Suprapubic skin (tissue), 4 donors: ENCODE data around the gene ABLIM2. TPM values are rescaled to one million over a fixed set of nuclear protein-coding genes. Genes with fewer than 3 reads are reported as not detected.

Experiments
- DNase-seq, 2 donors: peaks; one replicate each; pipeline ENCODE4 v3.0.0-alpha.2; 2019; ENCODE audit warnings: low spot score in 2 of 2
- H3K27ac ChIP-seq: fragments of 200-600 bp; sonication (generic); one replicate; pipeline ENCODE4 v1.5.1; 2019
- H3K27me3 ChIP-seq: fragments of 200-600 bp; sonication (generic); one replicate; pipeline ENCODE4 v1.5.1; 2019
- H3K36me3 ChIP-seq: fragments of 200-600 bp; sonication (generic); one replicate; pipeline ENCODE4 v1.5.1; 2019
- H3K4me1 ChIP-seq: fragments of 200-600 bp; sonication (generic); one replicate; pipeline ENCODE4 v1.5.1; 2019
- H3K4me3 ChIP-seq: fragments of 200-600 bp; sonication (generic); one replicate; pipeline ENCODE4 v1.5.1; 2019; ENCODE audit warnings: mild to moderate bottlenecking
- H3K9me3 ChIP-seq: fragments of 200-600 bp; sonication (generic); one replicate; pipeline ENCODE4 v1.5.1; 2019
- EP300 ChIP-seq: sonication (generic); formaldehyde crosslinking; IDR thresholded peaks from one replicate; pipeline ENCODE4 v1.6.1; 2017; ENCODE audit warnings: antibody characterized with exemption
- POLR2A ChIP-seq, 2 donors: fragments of 450-650 bp; IDR thresholded peaks; one replicate each; pipeline ENCODE4 v1.6.1; 2017; ENCODE audit warnings: antibody characterized with exemption in 2 of 2, mild to moderate bottlenecking in 2 of 2, moderate library complexity in 2 of 2
- POLR2AphosphoS5 ChIP-seq, 3 donors: sonication (generic); formaldehyde crosslinking; IDR thresholded peaks; one replicate each; pipeline ENCODE4 v1.6.1; 2017; ENCODE audit warnings: antibody characterized with exemption in 3 of 3
- WGBS: methylation state at CpG from one replicate; pipeline ENCODE4 v1.1.5; 2018; 5-methylcytosine and 5-hydroxymethylcytosine counted together
- total RNA-seq, 4 donors: library from RNA; depleted of rRNA; stranded (reverse); fragments of >200 nt; gene quantifications; one replicate each; pipeline ENCODE4 v1.1.0, GENCODE V29; 2016
- TF ChIP-seq, protein P1 (sequence below), 2 donors: fragments of 200-600 bp in 1 of 2; fragments of 450-650 bp in 1 of 2; sonication (generic) in 1 of 2; IDR thresholded peaks; one replicate each; pipeline ENCODE4 v1.5.1; 2016 to 2019; ENCODE audit warnings: antibody characterized with exemption in 2 of 2, mild to moderate bottlenecking in 1 of 2, moderate library complexity in 1 of 2

The ABLIM2 gene
- total RNA-seq, 4 donors from 2014 or later, result 11.2 to 16.9 (median 13.3) TPM

GRCh38 chr4:8048856-8049676, 109.5 kb downstream of the ABLIM2 start:
- DNase-seq, result no peak
- Histone ChIP-seq H3K27me3 (no peaks in the 10 kb centered on the region), H3K9me3 (no peaks in the 10 kb centered on the region), H3K4me3 (no peak overlapping the region), H3K36me3 (no peaks in the 10 kb centered on the region), H3K27ac (no peak overlapping the region), H3K4me1 (peaks cover 15% of the 10 kb centered on the region)
- TF ChIP-seq POLR2A (IDR thresholded peaks at IDR 0.05) (no peak), EP300 (no peak), POLR2AphosphoS5 (IDR thresholded peaks at IDR 0.05) (no peak)
- TF ChIP-seq, protein P1, sequence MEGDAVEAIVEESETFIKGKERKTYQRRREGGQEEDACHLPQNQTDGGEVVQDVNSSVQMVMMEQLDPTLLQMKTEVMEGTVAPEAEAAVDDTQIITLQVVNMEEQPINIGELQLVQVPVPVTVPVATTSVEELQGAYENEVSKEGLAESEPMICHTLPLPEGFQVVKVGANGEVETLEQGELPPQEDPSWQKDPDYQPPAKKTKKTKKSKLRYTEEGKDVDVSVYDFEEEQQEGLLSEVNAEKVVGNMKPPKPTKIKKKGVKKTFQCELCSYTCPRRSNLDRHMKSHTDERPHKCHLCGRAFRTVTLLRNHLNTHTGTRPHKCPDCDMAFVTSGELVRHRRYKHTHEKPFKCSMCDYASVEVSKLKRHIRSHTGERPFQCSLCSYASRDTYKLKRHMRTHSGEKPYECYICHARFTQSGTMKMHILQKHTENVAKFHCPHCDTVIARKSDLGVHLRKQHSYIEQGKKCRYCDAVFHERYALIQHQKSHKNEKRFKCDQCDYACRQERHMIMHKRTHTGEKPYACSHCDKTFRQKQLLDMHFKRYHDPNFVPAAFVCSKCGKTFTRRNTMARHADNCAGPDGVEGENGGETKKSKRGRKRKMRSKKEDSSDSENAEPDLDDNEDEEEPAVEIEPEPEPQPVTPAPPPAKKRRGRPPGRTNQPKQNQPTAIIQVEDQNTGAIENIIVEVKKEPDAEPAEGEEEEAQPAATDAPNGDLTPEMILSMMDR (IDR thresholded peaks at IDR 0.05), result no peak
- WGBS, result 71% methylated on average over 9 of the region's 18 CpGs

DNA sequence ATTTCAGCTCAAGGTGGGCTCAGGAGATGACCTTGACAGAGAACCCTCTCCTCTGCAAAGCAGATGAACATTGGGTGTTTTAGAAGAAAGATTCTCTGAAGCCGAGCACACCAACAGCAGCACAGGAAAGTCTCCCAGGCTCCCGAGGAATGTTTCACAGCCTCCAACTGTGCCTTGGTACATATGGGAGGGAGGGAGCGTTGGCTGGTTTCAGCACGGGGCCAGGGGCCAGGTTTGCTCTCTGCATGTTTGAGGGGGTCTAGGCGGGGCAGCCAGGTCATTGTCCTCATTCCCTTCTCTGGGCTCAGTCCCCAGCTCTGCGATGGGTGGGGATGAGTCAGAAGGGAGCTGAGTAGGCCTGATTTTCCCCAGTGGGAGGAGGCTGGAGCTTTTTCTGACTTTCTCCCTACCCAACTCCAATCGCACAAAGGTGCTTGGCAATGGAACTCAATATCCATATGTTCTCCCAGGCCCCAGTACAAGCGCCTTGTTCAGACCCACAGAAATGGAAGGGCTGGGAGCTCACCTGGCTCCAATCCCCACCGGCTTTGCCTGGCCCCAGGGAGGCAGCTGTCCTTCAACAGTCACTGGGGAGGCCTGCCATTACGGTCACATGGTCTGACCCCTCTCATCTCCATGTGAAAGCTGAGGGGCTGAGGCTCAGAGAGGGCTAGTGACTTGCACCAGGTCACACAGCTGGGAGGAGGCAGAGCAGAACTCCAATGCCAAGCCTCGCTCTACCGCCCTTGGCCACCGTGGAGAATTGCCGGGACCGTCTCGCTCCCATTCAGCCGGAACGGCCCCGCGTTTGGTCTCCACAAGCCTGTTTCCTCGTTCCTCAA, 110.6 kb downstream of the ABLIM2 start:
- Histone ChIP-seq H3K4me3 (no peak overlapping the region), H3K36me3 (no peaks in the 10 kb centered on the region), H3K9me3 (no peaks in the 10 kb centered on the region), H3K27ac (no peak overlapping the region), H3K4me1 (peaks cover 15% of the 10 kb centered on the region), H3K27me3 (no peaks in the 10 kb centered on the region)
- DNase-seq, result no peak
- TF ChIP-seq POLR2A (IDR thresholded peaks at IDR 0.05) (no peak), POLR2AphosphoS5 (IDR thresholded peaks at IDR 0.05) (no peak), EP300 (no peak)
- TF ChIP-seq, protein P1 (IDR thresholded peaks at IDR 0.05), result no peak
- 89% methylated on average over 18 of the region's 21 CpGs for WGBS

DNA sequence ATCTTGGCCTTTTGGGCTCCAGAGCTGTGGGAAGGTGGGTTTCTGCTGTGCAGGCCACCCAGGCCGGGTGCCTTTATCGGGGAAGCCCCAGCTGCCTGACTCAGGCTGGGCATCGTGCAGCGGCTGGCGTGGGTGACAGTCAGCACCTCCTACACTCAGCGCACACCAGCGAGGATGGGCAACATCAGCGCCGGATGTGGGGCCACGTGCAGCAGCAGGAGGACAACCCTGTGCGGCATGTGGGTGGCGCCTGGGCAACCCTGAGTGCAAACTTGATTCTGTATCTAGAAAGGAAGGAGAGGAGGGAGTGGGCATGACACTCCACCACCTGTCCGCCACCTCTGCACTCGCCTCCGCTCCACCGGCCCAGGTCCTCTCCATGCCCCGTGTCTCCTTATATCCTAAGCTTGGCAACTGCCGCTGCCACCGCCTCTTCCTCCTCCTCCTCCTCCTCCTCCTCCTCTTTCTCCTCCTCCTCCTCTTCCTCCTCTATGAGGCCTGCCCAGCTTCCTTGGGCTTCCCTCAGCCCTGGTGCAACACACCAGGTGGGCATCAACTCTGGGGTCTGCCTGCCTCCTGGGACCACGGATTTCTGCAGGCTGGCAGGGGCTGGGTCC, 111.6 kb downstream of the ABLIM2 start:
- Histone ChIP-seq H3K4me1 (peaks cover 15% of the 10 kb centered on the region), H3K36me3 (no peaks in the 10 kb centered on the region), H3K9me3 (no peaks in the 10 kb centered on the region), H3K27me3 (no peaks in the 10 kb centered on the region), H3K27ac (no peak overlapping the region), H3K4me3 (no peak overlapping the region)
- 86% methylated on average over 10 of the region's 20 CpGs for WGBS
- no peak for TF ChIP-seq POLR2AphosphoS5 (IDR thresholded peaks at IDR 0.05)
- TF ChIP-seq POLR2A (IDR thresholded peaks at IDR 0.05), result no peak
- TF ChIP-seq, protein P1 (IDR thresholded peaks at IDR 0.05), result no peak
- no peak for TF ChIP-seq EP300
- no peak for DNase-seq

DNA sequence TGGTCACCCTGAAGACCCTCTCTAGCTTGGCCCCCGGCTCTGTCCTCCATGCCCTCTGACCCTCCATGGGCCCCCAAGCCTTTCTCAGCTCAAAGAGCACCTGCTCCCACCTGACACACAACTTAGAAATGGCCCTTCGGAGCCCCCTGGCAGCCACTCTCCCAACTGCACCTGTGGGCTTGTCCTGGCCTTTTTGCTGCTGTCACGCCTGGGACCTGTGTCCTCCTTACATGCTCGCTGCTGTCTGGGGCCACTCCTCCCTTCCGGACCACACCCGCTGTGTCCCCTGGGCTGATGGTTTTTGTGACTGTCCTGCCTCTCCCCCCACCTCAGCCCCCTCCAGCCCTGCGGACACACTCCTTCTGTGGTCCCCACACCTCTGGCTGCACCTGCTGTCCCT, 112.7 kb downstream of the ABLIM2 start:
- H3K27ac ChIP-seq, result no peak overlapping the region
- WGBS, result 92% methylated on average over 7 of the region's 7 CpGs
- no peaks in the 10 kb centered on the region for H3K9me3 ChIP-seq
- no peak overlapping the region for H3K4me3 ChIP-seq
- no peak for DNase-seq
- TF ChIP-seq POLR2A (IDR thresholded peaks at IDR 0.05), result no peak
- TF ChIP-seq, protein P1 (IDR thresholded peaks at IDR 0.05), result no peak
- no peak for TF ChIP-seq EP300
- no peak for TF ChIP-seq POLR2AphosphoS5 (IDR thresholded peaks at IDR 0.05)
- no peaks in the 10 kb centered on the region for H3K36me3 ChIP-seq
- H3K27me3 ChIP-seq, result no peaks in the 10 kb centered on the region
- peaks cover 15% of the 10 kb centered on the region for H3K4me1 ChIP-seq
